Dendritic cell treated with granulocyte-macrophage colony-stimulating factor and Interleukin-4, amounts not matched to agents 40 ng/mL and 50 ng/mL, for 4 days (primary cell): ENCODE data around the gene BEND6.
"Not testable (repeated sequence)": the region's sequence is repeated elsewhere in the genome, so short reads cannot be mapped to it uniquely, and the experiment has no call there.

Experiments
- H3K27ac Mint-ChIP-seq: one replicate; pipeline ENCODE4 v1.8.0; 2022; ENCODE audit warnings: mild to moderate bottlenecking, mixed read lengths
- H3K27me3 Mint-ChIP-seq: one replicate; pipeline ENCODE4 v1.8.0; 2022; ENCODE audit warnings: mild to moderate bottlenecking, mixed read lengths
- H3K36me3 Mint-ChIP-seq: one replicate; pipeline ENCODE4 v1.8.0; 2022; ENCODE audit warnings: low read depth, mixed read lengths
- H3K4me1 Mint-ChIP-seq: one replicate; pipeline ENCODE4 v1.8.0; 2022; ENCODE audit warnings: low read depth, mixed read lengths
- H3K4me3 Mint-ChIP-seq: one replicate; pipeline ENCODE4 v1.8.0; 2022; ENCODE audit warnings: mild to moderate bottlenecking, moderate library complexity, mixed read lengths
- H3K9me3 Mint-ChIP-seq: one replicate; pipeline ENCODE4 v1.8.0; 2022; ENCODE audit warnings: mixed read lengths
- intact Hi-C: fragments of 100-400 bp; cut with micrococcal nuclease; formaldehyde crosslinking; loops from one replicate; pipeline ENCODE4 v1.15.0; 2022

The BEND6 gene

DNA sequence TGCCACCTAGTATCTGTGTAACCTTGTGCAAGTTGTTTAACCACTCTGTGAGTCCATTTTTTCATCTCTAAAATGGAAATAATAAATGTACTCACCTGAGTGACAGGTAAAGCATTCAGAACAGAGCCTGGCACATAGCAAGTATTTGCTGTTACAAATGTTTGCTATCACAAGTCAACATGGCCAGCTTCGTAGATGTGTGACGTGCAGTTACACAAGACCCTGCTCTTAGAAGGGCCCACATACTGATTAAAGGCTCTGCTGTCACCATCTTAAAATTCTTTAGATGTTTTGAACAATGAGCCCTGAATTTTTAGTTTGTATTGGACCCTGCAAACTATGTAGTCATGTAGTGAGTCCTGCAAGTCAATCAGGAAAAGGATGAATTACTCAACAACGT is 51.2 kb downstream of the BEND6 start:
- H3K4me1 Mint-ChIP-seq: no peaks in the 10 kb centered on the region
- no peak overlapping the region for H3K27ac Mint-ChIP-seq
- no peaks in the 10 kb centered on the region for H3K9me3 Mint-ChIP-seq
- H3K4me3 Mint-ChIP-seq: no peak overlapping the region
- H3K27me3 Mint-ChIP-seq: no peaks in the 10 kb centered on the region
- H3K36me3 Mint-ChIP-seq: no peaks in the 10 kb centered on the region
- intact Hi-C loops: no loop called here

DNA sequence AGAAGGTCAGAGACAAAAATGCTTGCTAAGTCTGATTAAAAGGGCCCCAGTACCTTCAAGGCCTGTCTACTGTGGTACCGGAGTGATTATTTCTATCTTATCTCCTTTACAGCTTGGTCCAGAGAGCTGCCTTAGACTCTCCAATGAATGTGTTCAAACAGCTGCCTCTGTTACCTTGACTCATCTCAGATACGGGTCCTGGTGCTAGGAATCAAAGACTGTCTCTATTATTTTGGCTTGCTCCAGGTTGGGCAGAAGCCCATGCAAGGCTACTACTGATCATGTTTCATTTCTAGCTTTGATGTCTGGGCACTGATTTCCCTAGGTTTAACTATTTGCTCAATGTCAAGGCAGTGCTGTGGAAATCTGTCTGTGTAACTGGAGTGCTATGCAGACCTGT is 53.2 kb downstream of the BEND6 start:
- H3K27me3 Mint-ChIP-seq, H3K9me3 Mint-ChIP-seq, H3K4me1 Mint-ChIP-seq, H3K4me3 Mint-ChIP-seq, H3K27ac Mint-ChIP-seq, H3K36me3 Mint-ChIP-seq, intact Hi-C loops: not testable (repeated sequence)

- Mint-ChIP-seq H3K27ac (no peak overlapping the region), H3K36me3 (no peaks in the 10 kb centered on the region), H3K4me1 (no peaks in the 10 kb centered on the region), H3K9me3 (no peaks in the 10 kb centered on the region), H3K4me3 (no peak overlapping the region), H3K27me3 (no peaks in the 10 kb centered on the region)
- intact Hi-C loops: no loop called here
Observed at GRCh38 chr6:57013521-57013926, 58.6 kb downstream of the BEND6 start.

GRCh38 chr6:57017069-57017468 is 62.2 kb downstream of the BEND6 start:
- Mint-ChIP-seq H3K4me1 (no peaks in the 10 kb centered on the region), H3K9me3 (no peaks in the 10 kb centered on the region), H3K27ac (no peak overlapping the region), H3K27me3 (no peaks in the 10 kb centered on the region), H3K36me3 (no peaks in the 10 kb centered on the region), H3K4me3 (no peak overlapping the region)
- intact Hi-C loops: no loop called here

DNA sequence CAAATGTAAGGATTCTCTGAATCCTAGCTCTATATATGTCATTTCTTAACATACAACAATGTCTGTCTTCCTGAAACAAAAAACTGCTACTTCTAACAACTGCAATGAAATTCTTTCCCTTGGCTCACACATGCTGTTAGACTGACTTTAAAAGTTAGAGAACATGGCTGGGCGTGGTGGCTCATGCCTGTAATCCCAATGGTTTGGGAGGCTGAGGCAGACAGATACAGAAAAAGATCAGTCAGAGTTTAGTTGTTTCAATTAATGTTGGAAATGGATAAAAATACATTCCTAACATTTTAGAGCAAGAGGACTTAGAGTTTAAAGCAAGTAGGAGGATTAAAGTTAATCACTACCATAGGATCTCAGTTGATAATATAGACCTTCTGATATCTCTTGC is 62.9 kb downstream of the BEND6 start:
- Mint-ChIP-seq H3K36me3 (no peaks in the 10 kb centered on the region), H3K4me1 (no peaks in the 10 kb centered on the region), H3K9me3 (no peaks in the 10 kb centered on the region), H3K4me3 (no peak overlapping the region), H3K27me3 (no peaks in the 10 kb centered on the region), H3K27ac (no peak overlapping the region)
- intact Hi-C loops: no loop called here

DNA sequence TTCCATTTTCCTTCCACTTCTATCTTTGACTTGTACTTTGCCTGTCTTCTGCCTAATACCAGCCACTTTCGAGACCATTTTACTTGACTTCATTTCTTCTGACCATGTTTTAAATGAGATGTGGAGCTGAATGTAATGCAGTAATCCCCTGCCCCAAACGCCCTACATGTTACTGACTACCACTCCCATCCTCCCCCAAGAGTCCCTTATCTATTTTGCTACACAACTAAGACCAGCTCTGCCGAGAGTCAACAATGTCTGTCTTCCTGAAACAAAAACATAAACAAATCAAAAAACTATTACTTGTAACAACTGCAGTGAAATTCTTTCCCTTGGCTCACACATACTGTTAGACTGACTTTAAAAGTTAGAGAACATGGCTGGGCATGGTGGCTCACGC is 64.5 kb downstream of the BEND6 start:
- Mint-ChIP-seq H3K27ac (no peak overlapping the region), H3K36me3 (no peaks in the 10 kb centered on the region), H3K4me3 (no peak overlapping the region), H3K4me1 (no peaks in the 10 kb centered on the region), H3K9me3 (peaks cover 5% of the 10 kb centered on the region), H3K27me3 (no peaks in the 10 kb centered on the region)
- intact Hi-C loops: no loop called here

- Mint-ChIP-seq H3K4me1 (no peaks in the 10 kb centered on the region), H3K9me3 (peaks cover 20% of the 10 kb centered on the region), H3K36me3 (no peaks in the 10 kb centered on the region), H3K27me3 (no peaks in the 10 kb centered on the region), H3K27ac (no peak overlapping the region), H3K4me3 (no peak overlapping the region)
- intact Hi-C loops: loop anchor here (1.0 to 10.0 kb wide), 3 partner anchors 64 to 294 kb away; partner anchors contain the start of genes BEND6 and PRIM2
Observed at GRCh38 chr6:57021086-57021720, 66.3 kb downstream of the BEND6 start.

DNA sequence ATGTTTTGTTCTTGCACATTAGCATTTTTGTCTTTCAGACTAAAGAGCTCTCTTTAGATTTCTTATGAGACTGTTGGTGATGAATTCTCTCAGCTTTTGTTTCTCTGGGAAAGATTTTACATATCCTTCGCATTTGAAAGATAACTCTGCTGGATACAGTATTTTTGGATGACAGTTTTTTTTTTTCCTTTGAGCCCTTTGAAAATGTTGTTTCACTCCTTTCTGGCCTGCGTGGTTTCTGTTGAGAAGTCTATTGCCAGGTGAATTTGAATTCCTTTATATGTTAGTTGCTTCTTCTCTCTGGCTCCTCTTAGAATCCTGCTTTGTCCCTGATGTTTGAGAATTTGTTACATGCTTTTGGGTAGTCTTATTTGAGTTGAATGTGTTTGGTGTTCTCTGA is 69.4 kb downstream of the BEND6 start:
- intact Hi-C loops: loop anchor here (5.0 to 10.0 kb wide), 2 partner anchors 67 to 290 kb away; partner anchors contain the start of genes BEND6 and PRIM2
- no peaks in the 10 kb centered on the region for H3K36me3 Mint-ChIP-seq

GRCh38 chr6:57024775-57025174 is 69.9 kb downstream of the BEND6 start:
- peaks cover 20% of the 10 kb centered on the region for H3K9me3 Mint-ChIP-seq
- H3K27me3 Mint-ChIP-seq: no peaks in the 10 kb centered on the region
- no peaks in the 10 kb centered on the region for H3K36me3 Mint-ChIP-seq
- H3K4me1 Mint-ChIP-seq: no peaks in the 10 kb centered on the region
- H3K4me3 Mint-ChIP-seq: no peak overlapping the region
- intact Hi-C loops: loop anchor here (5.0 to 10.0 kb wide), 2 partner anchors 67 to 290 kb away; partner anchors contain the start of genes BEND6 and PRIM2
- H3K27ac Mint-ChIP-seq: no peak overlapping the region

More for the DNA sequence above, 69.4 kb downstream of the BEND6 start:
- no peak overlapping the region for H3K4me3 Mint-ChIP-seq
- no peak overlapping the region for H3K27ac Mint-ChIP-seq
- H3K4me1 Mint-ChIP-seq: no peaks in the 10 kb centered on the region
- H3K27me3 Mint-ChIP-seq: no peaks in the 10 kb centered on the region
- H3K9me3 Mint-ChIP-seq: peaks cover 20% of the 10 kb centered on the region

DNA sequence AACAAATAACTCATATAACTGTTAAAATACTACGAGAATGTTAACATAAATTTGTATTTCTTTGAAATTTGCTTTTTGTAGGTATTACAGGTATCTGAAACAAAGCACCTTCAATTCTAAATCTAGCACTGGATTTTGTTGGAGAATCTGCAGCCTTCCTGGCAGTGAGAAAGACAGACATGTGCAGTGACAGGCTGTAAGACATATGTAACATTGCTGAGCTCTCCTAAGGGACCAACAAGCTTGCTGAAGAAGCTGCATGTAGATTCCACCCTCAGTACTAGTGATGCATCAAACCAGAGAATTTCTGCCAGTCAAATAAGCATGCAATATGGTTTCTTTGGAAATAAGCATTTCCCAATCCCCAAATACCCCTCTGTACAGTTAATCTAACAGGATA is 71.1 kb downstream of the BEND6 start:
- H3K4me1 Mint-ChIP-seq: no peaks in the 10 kb centered on the region
- no peak overlapping the region for H3K27ac Mint-ChIP-seq
- H3K36me3 Mint-ChIP-seq: no peaks in the 10 kb centered on the region
- no peaks in the 10 kb centered on the region for H3K27me3 Mint-ChIP-seq
- peaks cover 20% of the 10 kb centered on the region for H3K9me3 Mint-ChIP-seq
- no peak overlapping the region for H3K4me3 Mint-ChIP-seq
- intact Hi-C loops: loop anchor here (10.0 kb wide), 1 partner anchor 289 kb away; the partner anchor contains the start of gene PRIM2

DNA sequence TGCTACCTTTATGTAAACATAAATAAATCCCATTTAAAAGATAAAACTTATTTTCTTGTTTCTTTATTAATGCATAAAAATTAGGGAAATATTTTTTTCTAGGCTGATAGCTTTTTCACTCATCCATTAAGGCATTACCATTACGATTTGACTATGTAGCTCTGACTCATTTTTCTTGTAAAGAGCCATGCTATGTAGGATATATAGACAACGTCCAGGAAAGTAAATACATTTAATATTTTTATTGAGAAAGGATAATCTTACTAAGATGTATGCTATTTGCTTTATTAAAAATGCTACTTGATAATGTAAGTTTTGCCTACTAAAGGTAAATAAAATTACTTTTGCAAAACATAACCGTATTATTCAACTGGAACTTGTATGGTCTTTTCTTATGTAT is 72.4 kb downstream of the BEND6 start:
- Mint-ChIP-seq H3K4me1 (peaks cover 7% of the 10 kb centered on the region), H3K4me3 (no peak overlapping the region), H3K9me3 (peaks cover 20% of the 10 kb centered on the region), H3K27ac (no peak overlapping the region), H3K36me3 (no peaks in the 10 kb centered on the region), H3K27me3 (no peaks in the 10 kb centered on the region)
- intact Hi-C loops: loop anchor here (10.0 kb wide), 1 partner anchor 288 kb away; the partner anchor contains the start of gene PRIM2

GRCh38 chr6:57029213-57029612 is 74.3 kb downstream of the BEND6 start:
- Mint-ChIP-seq H3K27ac (no peak overlapping the region), H3K27me3 (no peaks in the 10 kb centered on the region), H3K4me1 (peaks cover 7% of the 10 kb centered on the region), H3K4me3 (no peak overlapping the region), H3K36me3 (no peaks in the 10 kb centered on the region), H3K9me3 (peaks cover 17% of the 10 kb centered on the region)
- intact Hi-C loops: loop anchor here (10.0 kb wide), 1 partner anchor 286 kb away; the partner anchor contains the start of gene PRIM2

- intact Hi-C loops: no loop called here
- H3K27ac Mint-ChIP-seq: no peak overlapping the region
- H3K36me3 Mint-ChIP-seq: no peaks in the 10 kb centered on the region
- peaks cover 7% of the 10 kb centered on the region for H3K4me1 Mint-ChIP-seq
- H3K9me3 Mint-ChIP-seq: no peaks in the 10 kb centered on the region
- H3K4me3 Mint-ChIP-seq: no peak overlapping the region
- H3K27me3 Mint-ChIP-seq: no peaks in the 10 kb centered on the region
Observed at GRCh38 chr6:57033228-57033627, 78.3 kb downstream of the BEND6 start.

GRCh38 chr6:57035549-57035948 is 80.6 kb downstream of the BEND6 start:
- no peak overlapping the region for H3K27ac Mint-ChIP-seq
- H3K36me3 Mint-ChIP-seq: no peaks in the 10 kb centered on the region
- H3K27me3 Mint-ChIP-seq: no peaks in the 10 kb centered on the region
- H3K4me3 Mint-ChIP-seq: no peak overlapping the region
- no peaks in the 10 kb centered on the region for H3K9me3 Mint-ChIP-seq
- intact Hi-C loops: no loop called here
- peaks cover 7% of the 10 kb centered on the region for H3K4me1 Mint-ChIP-seq

- peaks cover 1% of the 10 kb centered on the region for H3K27me3 Mint-ChIP-seq
- intact Hi-C loops: no loop called here
- H3K27ac Mint-ChIP-seq: no peak overlapping the region
- H3K36me3 Mint-ChIP-seq: no peaks in the 10 kb centered on the region
- no peaks in the 10 kb centered on the region for H3K9me3 Mint-ChIP-seq
- no peak overlapping the region for H3K4me3 Mint-ChIP-seq
- no peaks in the 10 kb centered on the region for H3K4me1 Mint-ChIP-seq
Observed at GRCh38 chr6:57038906-57039305, 84.0 kb downstream of the BEND6 start.
